ENCODE data around the gene CIART.
"Not testable (repeated sequence)": the region's sequence is repeated elsewhere in the genome, so short reads cannot be mapped to it uniquely, and the experiment has no call there.

DNA sequence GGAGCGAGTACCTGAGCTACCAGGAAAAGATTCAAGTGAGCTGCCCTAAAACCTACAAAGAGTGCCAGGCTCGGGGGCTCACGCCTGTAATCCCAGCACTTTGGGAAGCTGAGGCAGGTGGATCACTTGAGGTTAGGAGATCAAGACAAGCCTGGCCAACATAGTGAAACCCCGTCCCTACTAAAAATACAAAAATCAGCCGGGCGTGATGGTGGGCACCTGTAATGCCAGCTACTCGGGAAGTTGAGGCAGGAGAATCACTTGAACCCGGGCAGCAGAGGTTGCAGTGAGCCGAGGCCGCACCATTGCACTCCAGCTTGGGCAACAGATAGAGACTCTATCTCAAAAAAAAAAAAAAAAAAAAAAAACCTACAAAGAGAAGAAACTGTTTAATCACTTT, 49.4 kb upstream of the CIART start:
- TF ChIP-seq, protein P1, sequence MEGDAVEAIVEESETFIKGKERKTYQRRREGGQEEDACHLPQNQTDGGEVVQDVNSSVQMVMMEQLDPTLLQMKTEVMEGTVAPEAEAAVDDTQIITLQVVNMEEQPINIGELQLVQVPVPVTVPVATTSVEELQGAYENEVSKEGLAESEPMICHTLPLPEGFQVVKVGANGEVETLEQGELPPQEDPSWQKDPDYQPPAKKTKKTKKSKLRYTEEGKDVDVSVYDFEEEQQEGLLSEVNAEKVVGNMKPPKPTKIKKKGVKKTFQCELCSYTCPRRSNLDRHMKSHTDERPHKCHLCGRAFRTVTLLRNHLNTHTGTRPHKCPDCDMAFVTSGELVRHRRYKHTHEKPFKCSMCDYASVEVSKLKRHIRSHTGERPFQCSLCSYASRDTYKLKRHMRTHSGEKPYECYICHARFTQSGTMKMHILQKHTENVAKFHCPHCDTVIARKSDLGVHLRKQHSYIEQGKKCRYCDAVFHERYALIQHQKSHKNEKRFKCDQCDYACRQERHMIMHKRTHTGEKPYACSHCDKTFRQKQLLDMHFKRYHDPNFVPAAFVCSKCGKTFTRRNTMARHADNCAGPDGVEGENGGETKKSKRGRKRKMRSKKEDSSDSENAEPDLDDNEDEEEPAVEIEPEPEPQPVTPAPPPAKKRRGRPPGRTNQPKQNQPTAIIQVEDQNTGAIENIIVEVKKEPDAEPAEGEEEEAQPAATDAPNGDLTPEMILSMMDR (conservative IDR thresholded peaks at IDR 0.05 in 1 of 2, IDR thresholded peaks at IDR 0.05 in 1 of 2; ENCODE audit: extremely low read depth in 1 of 2, insufficient read depth in 1 of 2, low read depth in 1 of 2, low read length in 2 of 2): not testable (repeated sequence)
- not testable (repeated sequence) for TF ChIP-seq EZH2 (IDR thresholded peaks at IDR 0.05; ENCODE audit: borderline replicate concordance, low read length)
